Mucosa of descending colon (tissue), 3 donors: ENCODE measurements around the gene SLC23A1. TPM values are rescaled to one million over a fixed set of nuclear protein-coding genes. Genes with fewer than 3 reads are reported as not detected.

Source experiments
- ATAC-seq: fragments of 200-7000 bp; cut with Tn5 transposase; one replicate; pipeline ENCODE4 v1.9.1; 2020; ENCODE audit warnings: mild to moderate bottlenecking, moderate library complexity
- DNase-seq, 3 donors: peaks; one replicate each; pipeline ENCODE4 v3.0.0-alpha.2; 2020
- H3K36me3 ChIP-seq: fragments of 200-600 bp; one replicate; pipeline ENCODE4 v1.8.0; 2021; ENCODE audit warnings: low read depth, mild to moderate bottlenecking
- H3K4me1 ChIP-seq: fragments of 200-600 bp; one replicate; pipeline ENCODE4 v1.8.0; 2021; ENCODE audit warnings: low read depth, mild to moderate bottlenecking
- H3K4me3 ChIP-seq: fragments of 200-600 bp; one replicate; pipeline ENCODE4 v1.8.0; 2021; ENCODE audit warnings: mild to moderate bottlenecking
- H3K9me3 ChIP-seq: fragments of 200-600 bp; one replicate; pipeline ENCODE4 v1.8.0; 2021; ENCODE audit warnings: mild to moderate bottlenecking
- intact Hi-C, 2 donors: fragments of 100-400 bp; cut with DNase I in 1 of 2; cut with micrococcal nuclease in 1 of 2; formaldehyde crosslinking; loops; one replicate each; pipeline versions ENCODE4 v1.11.0 to v1.11.1; 2022; cut with DNase I, micrococcal nuclease
- long read RNA-seq, 2 donors: library from polyadenylated mRNA; unstranded; transcript quantifications; one replicate each; pipeline ENCODE4 v2.0.0, GENCODE V29; 2019 to 2021
- total RNA-seq, 3 donors: library from RNA; stranded (reverse); fragmentation: NEBNext Ultra II Directional in 2 of 3; extraction: Animal tissue kit (Norgen Biotek cat#: 25700) in 2 of 3; gene quantifications; one replicate each; pipeline versions ENCODE4 v1.2.1 to v1.2.4, GENCODE V29; 2021 to 2023
- TF ChIP-seq, protein P1 (sequence below): fragments of 200-600 bp; IDR thresholded peaks from one replicate; pipeline ENCODE4 v1.8.0; 2022; ENCODE audit warnings: antibody characterized with exemption, mild to moderate bottlenecking
- donor health status: DM: no; HTN: no; CAD: no; lungs with moderate emphysema.
- donor health status: DM: no; HTN: no; CAD: no.
- donor health status: DM: no; HTN: yes; CAD: no.

Gene SLC23A1
- total RNA-seq: 1 to 10 TPM; 2.5 to 9.0 (median 5.1) TPM
- long read RNA-seq, donor 1, partial matches to known transcripts: 0 of 1 reads
- long read RNA-seq, donor 1, other reads (novel, unspliced or antisense): 1 of 1 reads
- long read RNA-seq, donor 2, partial matches to known transcripts: 0 of 2 reads
- long read RNA-seq, donor 2, other reads (novel, unspliced or antisense): 1 of 2 reads

DNA sequence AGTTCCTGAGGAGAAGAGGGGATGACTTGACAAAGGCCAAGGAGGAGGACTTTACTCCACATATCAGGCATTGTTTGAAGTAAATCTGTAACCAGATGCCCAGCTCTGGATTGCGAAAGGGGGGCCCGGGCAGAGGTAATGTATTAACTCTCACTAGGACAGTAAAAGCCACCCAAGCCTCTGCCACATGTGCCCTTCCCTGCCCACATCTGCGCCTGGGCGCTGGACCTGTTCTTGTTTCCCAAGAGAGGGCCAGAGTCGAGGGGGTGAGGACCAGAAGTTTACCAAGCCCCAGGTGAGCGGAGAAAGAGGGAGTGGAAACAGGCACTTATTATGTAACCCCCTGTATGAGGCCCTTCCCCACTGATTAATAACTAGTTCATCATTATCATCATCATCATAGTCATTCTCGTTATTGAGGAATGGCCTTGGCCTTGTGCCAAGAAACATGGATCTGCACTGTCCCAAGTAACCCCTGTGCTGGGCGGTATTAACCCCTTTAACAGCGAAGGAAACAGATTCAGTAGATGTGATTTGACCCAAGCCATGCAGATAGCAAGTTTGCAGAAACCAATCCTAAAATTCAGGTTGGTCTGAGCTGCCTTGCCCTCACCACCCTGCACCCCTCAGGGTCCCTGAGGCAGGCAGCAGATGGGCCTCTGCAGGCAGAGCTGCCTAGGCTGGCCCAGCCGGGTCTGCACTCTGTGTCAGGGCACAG lies at the start of gene SLC23A1:
Gene SLC23A1 (minus strand): TSS at position 23 of the 718 bp plus-strand sequence. CDS start 44 bp downstream, outside the sequence.
- Histone ChIP-seq H3K4me1 (peaks cover 44% of the 10 kb centered on the region), H3K4me3 (no peak within 1 kb of the TSS), H3K36me3 (no peaks in the 10 kb centered on the region), H3K9me3 (no peaks in the 10 kb centered on the region)
- intact Hi-C loops: no loop called here
- TF ChIP-seq, protein P1, sequence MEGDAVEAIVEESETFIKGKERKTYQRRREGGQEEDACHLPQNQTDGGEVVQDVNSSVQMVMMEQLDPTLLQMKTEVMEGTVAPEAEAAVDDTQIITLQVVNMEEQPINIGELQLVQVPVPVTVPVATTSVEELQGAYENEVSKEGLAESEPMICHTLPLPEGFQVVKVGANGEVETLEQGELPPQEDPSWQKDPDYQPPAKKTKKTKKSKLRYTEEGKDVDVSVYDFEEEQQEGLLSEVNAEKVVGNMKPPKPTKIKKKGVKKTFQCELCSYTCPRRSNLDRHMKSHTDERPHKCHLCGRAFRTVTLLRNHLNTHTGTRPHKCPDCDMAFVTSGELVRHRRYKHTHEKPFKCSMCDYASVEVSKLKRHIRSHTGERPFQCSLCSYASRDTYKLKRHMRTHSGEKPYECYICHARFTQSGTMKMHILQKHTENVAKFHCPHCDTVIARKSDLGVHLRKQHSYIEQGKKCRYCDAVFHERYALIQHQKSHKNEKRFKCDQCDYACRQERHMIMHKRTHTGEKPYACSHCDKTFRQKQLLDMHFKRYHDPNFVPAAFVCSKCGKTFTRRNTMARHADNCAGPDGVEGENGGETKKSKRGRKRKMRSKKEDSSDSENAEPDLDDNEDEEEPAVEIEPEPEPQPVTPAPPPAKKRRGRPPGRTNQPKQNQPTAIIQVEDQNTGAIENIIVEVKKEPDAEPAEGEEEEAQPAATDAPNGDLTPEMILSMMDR: no peak
- ATAC-seq: peak; percentile 72
- DNase-seq: peak; percentile 78 to 83 (median 79)

- no peak overlapping the region for H3K4me3 ChIP-seq
- H3K9me3 ChIP-seq: no peaks in the 10 kb centered on the region
- H3K36me3 ChIP-seq: no peaks in the 10 kb centered on the region
- TF ChIP-seq, protein P1: no peak
- DNase-seq (no peak), ATAC-seq (no peak)
- H3K4me1 ChIP-seq: no peaks in the 10 kb centered on the region
- intact Hi-C loops: no loop called here
Observed at GRCh38 chr5:139431706-139432105, 48.6 kb upstream of the SLC23A1 start.

- Histone ChIP-seq H3K36me3 (no peaks in the 10 kb centered on the region), H3K4me1 (no peaks in the 10 kb centered on the region), H3K4me3 (no peak overlapping the region), H3K9me3 (no peaks in the 10 kb centered on the region)
- TF ChIP-seq, protein P1: no peak
- intact Hi-C loops: no loop called here
- DNase-seq (no peak), ATAC-seq (no peak)
Observed at GRCh38 chr5:139430015-139430414, 46.9 kb upstream of the SLC23A1 start.

- intact Hi-C loops: no loop called here
Observed at GRCh38 chr5:139426203-139426885, 43.2 kb upstream of the SLC23A1 start.

GRCh38 chr5:139425497-139425896 lies 42.4 kb upstream of the SLC23A1 start:
- Histone ChIP-seq H3K4me1 (no peaks in the 10 kb centered on the region), H3K4me3 (no peak overlapping the region), H3K36me3 (no peaks in the 10 kb centered on the region), H3K9me3 (no peaks in the 10 kb centered on the region)
- TF ChIP-seq, protein P1: no peak
- DNase-seq: no peak
- ATAC-seq: no peak
- intact Hi-C loops: no loop called here

More at GRCh38 chr5:139426203-139426885, 43.2 kb upstream of the SLC23A1 start:
- ATAC-seq (no peak), DNase-seq (no peak)
- no peaks in the 10 kb centered on the region for H3K36me3 ChIP-seq
- H3K9me3 ChIP-seq: no peaks in the 10 kb centered on the region
- no peaks in the 10 kb centered on the region for H3K4me1 ChIP-seq
- H3K4me3 ChIP-seq: no peak overlapping the region
- TF ChIP-seq, protein P1: no peak
